GDM1 (cell line): Measurements from ENCODE around the gene PLK4.
"Not testable (repeated sequence)": the region's sequence is repeated elsewhere in the genome, so short reads cannot be mapped to it uniquely, and the experiment has no call there.

Experiments used
- DNase-seq: peaks from one replicate; lab custom pipeline; 2025; lab: John Stamatoyannopoulos, UW

Gene PLK4

GRCh38 chr4:127880763-127881562 lies at the start of gene PLK4:
Gene PLK4 (plus strand): TSS chr4:127880893. CDS start chr4:127881135, 242 bp downstream.
- peak; percentile 97 for DNase-seq

GRCh38 chr4:127832585-127832984 lies 48.1 kb upstream of the PLK4 start:
- no peak for DNase-seq

DNA sequence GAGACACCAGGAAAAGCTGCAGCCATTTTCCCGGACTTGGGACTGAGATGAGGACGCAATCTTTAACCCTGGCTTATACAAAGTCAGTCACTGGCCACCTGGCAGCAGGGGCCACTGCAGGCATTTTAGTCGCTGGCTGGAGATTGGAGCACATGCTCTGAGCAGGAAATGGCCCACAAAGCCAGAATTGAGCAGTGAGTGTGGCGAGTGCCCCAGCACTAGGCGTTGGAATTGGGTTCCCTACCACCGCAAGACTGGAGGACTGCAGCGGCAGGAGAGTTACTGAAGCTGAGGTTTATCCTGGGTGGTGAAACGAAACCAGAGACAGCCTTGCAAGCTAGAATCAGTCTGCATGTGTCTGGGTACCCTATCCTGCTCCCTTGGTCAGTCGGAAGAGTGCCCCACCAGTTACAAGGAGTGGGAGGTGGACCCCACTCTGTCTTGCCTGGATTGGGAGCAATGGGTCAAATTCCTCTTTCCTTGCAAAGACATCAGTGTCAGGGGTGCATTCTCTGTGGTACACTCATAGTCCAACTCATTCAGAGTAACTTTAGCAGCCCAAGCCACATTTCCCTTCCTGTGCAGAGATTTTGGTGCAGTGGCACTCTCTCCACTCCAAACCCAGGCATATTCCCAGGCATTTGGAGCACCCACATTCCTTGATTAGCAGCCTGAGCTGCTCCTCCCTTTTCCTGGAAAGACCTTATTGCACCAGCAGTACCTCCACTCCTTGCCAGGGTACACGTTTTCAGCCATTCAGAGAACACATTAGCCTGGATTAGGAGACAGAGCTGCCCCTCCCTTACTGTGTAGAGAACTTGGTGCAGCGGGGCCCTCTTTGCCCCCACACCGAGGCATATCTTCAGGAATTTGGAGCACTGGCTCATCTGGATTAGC lies 36.7 kb upstream of the PLK4 start:
- no peak for DNase-seq

DNA sequence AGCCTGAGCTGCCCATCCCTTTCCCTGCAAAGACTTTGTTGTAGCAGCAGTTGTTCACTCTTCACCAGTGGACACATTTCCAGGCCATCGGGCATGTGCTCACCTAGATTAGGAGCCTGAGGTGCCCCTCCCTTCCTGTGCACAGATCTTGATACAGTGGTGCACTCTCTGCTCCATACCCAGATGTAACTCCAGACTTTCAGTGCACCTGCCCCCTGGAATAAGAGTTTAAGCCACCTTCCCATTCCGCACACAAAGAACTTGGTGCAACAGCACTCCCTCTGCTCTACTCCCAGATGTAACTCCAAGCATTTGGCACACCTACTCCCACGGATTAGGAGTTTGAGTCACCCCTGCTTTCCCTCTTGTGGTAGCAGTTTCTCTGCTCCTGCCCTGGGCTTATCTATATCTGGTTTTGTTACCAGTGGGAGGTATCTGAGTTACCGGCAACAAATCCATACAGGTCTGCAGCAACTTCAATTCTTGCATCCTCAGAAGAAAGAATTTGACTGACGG lies 36.0 kb upstream of the PLK4 start:
- DNase-seq, result no peak

DNA sequence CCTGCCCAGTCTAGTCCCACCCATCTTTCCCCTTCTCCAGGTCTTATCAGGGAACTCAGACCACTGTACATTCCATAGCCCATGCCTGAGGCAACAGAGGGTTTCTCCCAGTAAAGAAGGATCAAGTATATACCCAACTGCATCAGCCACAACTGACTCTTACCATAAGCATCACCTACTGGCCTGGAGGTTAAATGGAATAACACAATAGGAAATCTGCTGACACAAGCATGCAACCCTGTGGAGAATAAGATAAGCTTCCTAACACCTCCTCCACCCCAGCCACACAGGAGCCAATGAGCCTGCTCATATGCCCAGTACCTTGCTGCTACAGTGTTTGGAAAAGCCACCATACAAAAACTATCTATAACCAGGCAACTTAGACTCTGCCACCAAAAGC lies 34.6 kb upstream of the PLK4 start:
- DNase-seq, result no peak

DNA sequence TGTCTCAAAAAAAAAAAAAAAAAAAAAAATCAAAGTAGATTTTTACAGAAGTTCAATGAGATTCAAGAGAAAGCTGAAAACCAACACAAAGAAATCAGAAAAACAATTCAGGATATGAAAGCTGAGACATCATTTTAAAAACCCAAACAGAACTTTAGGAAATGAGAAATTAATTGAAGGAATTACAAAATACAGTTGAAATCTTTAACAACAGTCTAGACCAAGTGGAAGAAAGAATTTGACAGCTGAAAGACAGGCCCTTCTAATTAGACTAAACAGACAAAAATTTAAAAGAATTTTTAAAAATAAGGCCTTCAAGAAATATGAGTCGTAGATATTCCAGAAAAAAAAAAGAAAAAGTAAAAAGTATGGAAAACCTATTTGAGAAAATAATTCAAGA lies 33.9 kb upstream of the PLK4 start:
- DNase-seq, result no peak

GRCh38 chr4:127849505-127850234 lies 31.0 kb upstream of the PLK4 start:
- DNase-seq, result no peak

DNA sequence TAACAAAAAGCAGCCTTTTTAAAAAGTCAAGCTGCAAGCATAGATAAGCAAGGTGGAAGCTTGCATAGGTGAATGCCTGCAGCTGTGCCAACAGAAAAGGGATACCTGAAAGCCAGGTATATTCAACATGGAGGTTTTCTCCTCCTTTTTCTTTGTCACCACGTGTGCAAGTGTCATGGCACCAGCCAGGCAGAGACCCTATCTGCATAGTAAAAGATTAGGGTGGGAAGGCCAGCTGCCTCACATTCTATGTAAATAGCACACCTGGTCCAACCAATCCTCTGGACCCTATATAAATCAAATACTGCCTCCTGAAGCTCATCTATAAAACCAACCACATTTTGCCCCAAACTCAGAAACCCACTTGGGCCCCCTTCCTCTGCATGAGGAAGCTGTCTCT lies 28.0 kb upstream of the PLK4 start:
- DNase-seq, result no peak

GRCh38 chr4:127856196-127856812 lies 24.4 kb upstream of the PLK4 start:
- DNase-seq, result no peak

DNA sequence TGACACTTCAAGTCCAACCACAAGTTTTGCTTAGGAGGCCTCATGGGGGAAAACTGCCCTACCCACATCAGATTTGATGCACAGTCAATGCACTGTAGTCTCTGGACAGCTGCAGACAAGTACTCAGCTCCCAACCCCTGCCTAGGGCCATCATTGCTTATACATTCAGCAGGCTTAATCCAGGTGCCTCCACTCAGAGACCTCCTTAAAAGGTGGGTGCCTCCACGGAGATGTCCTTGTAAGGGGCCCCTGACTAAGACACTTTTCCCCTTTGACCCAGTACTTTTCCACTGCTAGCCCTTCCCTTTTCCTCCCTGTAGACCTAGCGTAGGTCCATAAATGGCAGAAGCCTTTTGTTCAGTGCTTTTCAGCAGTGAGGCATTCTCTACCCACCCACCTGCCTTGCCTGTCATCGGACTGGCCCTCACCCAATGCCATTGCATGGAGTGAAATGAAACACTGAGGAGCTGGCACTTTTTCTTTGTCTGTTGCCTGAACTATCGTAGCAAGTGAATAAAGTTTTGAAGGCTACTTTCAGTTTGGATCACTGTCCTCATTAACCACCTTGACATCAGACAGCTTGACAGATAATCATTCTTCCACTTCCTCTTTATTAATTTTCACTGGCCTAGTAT lies 23.8 kb upstream of the PLK4 start:
- no peak for DNase-seq

DNA sequence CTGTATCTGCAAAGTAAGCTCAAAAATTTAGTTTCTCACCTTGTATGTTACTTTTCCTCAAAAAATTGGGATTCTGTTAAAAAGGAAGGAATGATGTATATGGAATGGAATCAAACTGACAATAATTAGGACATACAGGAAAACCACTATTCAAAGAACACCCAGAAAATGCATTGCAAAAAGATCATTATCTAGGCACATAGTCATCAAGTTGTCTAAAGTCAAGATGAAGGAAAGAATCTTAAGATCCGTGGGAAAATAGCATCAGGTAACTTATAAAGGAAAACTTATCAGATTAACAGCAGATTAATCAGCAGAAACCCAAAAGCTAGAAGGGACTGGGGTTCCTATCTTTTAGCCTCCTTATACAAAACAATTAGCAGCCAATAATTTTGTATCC lies 23.1 kb upstream of the PLK4 start:
- no peak for DNase-seq

DNA sequence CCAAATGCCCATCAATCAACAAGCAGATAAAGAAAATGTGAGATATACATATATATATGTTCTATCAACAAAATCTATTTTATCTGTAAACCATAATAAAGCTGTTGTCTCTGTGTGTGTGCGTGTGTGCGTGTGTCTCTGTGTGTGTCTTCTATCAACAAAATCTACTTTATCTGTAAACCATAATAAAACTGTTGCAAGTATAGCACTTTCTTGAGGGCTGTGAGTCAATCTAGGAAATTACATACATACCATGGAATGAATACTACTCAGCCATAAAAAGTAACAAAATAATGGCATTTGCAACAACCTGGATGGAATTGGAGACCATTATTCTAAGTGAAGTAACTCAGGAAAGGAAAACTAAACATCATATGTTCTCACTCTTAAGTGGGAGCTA lies 12.5 kb upstream of the PLK4 start:
- DNase-seq, result no peak

DNA sequence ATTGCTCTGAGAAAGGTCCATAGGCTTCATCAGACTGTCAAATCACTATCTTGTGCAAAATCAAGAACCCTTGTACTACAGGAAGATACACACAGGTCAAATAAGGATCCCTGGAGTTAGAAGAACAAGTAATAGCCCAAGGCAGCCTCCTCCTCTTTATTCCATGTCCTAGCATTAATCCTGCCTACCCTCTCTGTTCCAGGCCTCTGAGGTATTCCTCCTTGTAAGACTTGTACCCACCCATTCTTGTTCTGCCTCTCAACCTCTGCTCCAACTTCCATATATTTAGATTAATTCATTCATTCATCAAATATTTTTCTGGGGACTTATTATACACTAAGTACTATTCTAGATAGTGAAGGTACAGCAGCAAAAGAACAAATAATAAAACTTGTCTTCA lies 10.4 kb upstream of the PLK4 start:
- no peak for DNase-seq

DNA sequence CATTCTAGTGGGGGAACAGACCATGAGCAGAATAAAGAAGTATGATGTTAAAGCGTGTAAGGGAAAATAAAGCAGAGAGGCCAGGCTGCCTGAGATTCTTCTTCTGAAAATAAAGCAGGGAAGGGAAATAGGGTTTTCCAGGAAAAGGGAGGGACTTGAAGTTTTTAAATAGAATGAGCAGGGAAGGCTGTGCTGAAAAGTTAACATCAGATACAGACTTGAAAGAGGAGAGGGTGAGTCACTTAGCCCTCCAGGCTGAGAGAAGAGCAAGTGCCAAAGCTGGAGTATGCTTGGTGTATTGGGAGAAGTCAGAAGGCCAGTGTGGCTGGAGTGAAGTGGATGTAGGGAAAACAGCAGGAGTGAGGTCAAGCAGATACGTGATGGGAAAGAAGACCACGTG lies 10.0 kb upstream of the PLK4 start:
- no peak for DNase-seq

GRCh38 chr4:127875791-127876190 lies 4.9 kb upstream of the PLK4 start:
- no peak for DNase-seq

DNA sequence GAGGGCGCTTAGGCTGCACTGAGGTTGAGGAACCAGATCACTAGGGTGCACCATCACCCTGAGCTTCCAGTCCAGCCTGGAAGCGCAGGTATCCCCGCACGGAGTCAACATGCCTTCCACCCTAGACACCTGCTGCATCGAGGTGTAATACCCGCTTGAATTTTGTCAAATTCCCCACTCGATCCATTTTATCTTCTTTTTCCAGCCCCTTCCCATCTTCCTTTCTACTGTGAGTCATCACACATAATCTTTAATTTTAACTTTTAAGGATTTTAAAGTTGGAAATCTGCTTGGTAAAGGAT lies 821 bp downstream of the PLK4 start:
- no peak for DNase-seq

GRCh38 chr4:127888559-127888958 lies 7.9 kb downstream of the PLK4 start:
- no peak for DNase-seq

GRCh38 chr4:127889903-127890302 lies 9.2 kb downstream of the PLK4 start:
- no peak for DNase-seq

DNA sequence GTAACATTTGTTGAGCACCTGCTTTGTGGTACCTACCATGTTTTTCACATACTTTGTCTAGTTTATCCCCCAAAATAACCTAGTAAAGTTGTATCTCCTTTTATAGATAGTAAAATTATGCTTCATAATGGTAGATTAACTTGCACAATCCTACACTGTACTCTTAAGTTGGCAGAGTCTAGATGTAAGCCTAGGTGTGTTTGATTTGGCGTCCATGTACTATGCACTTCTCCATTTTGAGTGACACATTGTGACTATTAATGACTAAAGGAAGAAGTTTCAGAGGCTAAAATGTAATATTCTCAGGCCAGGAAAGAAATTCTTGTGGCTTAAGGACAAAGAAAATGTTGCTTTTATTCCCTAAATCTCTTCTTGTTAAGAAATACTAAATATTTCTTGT lies 15.4 kb downstream of the PLK4 start:
- no peak for DNase-seq

DNA sequence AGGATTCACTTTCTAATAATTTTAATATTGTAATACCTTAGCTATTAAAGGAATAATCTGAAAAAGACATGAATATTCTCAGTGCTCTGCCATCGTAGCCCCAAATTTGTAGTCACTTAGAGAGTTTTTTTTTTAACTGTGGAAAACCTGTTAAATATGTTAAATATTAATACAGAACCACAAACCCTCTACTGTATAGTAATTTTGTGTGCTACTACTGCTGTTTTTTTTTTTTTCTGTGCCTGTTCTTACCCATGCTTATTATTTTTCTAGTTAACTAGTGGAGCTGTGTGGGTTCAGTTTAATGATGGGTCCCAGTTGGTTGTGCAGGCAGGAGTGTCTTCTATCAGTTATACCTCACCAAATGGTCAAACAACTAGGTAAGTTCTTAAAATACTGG lies 15.8 kb downstream of the PLK4 start:
- no peak for DNase-seq

- DNase-seq, result not testable (repeated sequence)
Observed at GRCh38 chr4:127899682-127900081, 19.0 kb downstream of the PLK4 start.

DNA sequence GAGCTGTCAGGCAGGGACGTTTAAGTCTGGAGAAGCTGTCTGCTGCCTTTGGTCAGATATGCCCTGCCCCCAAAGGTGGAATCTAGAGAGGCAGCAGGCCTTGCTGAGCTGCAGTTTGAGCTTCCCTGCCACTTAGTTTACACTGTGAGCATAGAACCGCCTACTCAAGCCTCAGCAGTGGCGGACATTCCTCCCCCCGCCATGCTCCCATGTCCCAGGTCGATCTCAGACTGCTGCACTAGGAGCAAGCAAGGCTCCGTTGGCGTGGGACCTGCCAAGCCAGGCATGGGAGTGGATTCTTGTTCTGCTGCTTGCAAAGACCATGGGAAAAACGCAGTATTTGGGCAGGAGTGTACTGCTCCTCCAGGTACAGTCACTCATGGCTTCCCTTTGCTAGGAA lies 24.3 kb downstream of the PLK4 start:
- DNase-seq, result no peak
